DMS153 (cell line): Measurements from ENCODE around the gene COL15A1.

Experiments used
- DNase-seq: peaks from one replicate; lab custom pipeline; 2025; lab: John Stamatoyannopoulos, UW

COL15A1 gene

DNA sequence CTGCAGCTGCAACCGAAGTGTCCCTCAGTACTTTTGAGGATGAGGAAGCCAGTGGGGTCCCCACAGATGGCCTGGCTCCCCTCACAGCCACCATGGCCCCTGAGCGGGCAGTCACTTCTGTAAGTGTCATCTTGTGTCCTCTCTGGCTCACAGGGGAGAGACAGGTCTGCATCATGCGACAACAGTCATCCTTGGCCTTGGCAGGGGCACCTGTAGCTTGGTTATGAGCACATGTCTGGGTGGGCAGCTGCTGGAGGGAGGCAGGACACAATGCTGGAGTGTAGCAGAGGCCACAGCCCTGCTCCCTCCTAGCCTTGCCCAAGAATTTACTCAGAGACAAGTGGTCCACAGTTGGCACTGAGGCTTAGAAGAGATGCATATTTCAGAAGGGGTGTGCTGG, 71.7 kb downstream of the COL15A1 start:
- no peak for DNase-seq

DNA sequence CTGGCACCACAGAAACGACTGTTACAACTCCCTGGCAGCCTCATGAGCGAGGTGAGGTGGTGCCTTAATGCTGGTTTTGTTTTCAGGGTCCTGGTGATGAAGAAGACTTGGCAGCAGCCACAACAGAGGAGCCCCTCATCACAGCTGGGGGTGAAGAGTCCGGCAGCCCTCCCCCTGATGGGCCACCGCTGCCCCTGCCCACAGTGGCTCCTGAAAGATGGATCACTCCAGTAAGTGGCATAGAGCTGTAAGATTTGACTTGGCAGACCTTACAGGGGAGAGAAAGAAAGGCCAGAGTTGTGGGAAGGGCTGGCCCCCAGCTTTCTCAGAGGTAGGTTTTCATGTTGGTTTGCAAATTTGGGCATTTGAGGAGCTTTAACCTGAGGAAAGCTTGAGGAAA, 72.2 kb downstream of the COL15A1 start:
- no peak for DNase-seq

DNA sequence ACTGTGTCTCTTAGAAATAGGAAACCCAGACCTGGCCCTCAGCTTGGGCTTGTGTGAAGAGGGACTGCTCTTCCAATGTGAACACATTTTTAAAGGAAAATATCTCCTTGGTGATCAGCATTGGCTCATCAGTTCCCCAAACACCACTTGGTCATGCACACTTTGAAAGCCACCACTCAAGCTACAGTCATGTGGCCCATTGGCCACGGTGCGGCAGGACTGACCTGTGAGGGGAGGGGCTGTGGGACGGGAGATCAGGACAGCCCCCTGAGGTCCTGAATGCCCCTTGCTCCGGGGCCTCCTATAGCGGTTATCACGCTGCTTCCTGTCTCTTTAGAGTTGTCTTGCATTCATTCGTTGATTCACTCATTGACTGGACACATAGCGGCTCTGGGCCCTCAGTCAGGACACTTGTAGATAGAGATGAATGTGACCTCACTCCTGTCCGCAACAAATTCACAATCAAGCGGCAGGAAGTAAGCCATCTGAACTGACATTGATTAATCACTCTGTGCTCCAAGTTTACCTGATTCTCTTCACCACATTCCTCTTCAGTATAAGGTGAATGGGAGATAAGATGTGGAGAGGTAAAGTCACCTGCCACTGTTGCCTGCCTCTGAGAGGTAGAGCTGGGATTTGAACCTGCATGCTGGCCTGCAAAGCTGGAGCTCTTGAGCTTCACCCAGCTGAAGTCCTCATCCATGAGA, 73.1 kb downstream of the COL15A1 start:
- DNase-seq = no peak

DNA sequence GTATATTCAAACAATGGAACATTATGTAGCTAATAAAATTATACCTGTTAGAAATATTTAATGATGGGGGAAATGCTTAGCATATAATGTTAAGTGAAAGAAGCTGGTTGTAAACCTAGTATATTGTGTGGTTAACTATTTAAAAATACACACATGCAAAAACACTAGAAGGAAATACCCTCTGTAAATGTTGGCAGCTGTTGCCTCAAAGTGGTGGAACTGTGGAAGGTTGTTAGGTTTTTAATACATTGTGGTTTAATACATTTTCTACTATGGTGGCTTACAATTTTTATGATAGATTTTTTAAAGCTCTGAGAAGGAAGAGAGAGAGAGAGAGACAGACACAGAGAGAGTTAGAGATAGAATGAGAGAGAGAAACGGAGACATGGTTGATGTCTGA, 74.9 kb downstream of the COL15A1 start:
- DNase-seq = no peak

DNA sequence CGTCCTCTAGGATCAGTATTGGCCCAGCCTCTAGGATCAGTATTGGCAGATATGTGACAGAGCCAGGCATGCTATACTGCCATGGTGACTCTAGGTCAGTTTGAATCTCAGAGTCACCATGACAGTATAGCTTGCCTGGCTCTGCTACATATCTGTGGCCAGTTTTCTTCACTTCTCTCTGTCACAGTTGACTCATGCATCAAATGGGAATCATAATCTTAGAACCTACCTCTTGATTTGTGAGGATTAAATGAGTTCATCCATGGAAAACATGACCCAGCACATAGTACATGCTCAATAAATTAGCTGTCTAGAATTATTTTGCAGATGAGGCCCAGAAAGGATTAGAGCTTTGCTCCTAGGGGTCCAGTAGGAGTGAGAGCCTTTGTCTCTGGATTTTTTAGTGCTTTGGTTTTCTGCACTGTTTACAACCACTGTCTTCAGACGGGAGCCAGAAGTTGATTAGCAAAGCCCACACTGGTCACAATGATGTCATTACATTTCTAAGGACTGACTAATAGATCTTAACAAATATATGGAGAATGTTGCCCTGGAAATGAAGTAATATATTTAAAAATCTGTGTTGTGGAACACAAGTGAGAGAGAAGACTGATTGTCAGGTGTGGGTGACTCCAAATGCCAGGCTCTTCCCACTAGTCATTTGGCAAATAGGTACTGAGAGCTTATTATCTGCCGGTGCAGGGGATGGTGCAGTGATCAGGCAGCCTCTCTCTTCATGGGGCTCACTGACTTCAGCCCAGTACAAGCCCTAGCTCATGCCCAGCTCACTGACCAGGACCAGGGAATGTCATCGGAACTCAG, 76.0 kb downstream of the COL15A1 start:
- no peak for DNase-seq

DNA sequence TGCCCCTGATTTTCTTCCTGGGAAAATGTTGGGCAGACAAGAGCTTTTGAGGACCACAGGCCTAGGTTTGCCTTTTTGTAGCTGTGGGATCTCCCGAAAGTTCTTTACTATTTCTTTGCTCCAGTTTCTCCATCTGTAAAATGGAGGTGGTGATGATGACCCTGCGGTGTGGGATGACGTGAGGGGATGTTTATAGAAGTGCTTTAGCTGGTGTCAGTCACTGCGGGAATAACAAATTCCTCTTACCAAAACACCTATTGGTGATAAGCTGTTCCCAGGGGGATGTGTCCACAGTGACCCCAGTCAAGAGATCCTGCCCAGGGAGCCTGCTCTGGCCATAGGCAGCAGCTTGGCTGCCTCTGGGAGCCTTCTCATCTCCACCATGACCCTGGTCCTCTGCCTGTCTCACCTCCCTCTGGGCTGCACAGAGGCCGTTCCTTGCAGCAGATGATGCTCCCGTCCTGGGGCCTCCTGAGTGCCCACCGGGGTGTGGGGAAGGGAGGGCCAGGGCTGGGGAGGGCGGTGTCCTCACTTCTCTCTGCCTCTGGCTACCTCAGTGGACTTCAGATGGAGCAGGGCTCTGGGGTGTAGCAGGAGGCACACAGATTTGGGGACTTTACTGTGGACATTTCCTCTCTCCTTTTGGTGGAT, 77.2 kb downstream of the COL15A1 start:
- DNase-seq = no peak

DNA sequence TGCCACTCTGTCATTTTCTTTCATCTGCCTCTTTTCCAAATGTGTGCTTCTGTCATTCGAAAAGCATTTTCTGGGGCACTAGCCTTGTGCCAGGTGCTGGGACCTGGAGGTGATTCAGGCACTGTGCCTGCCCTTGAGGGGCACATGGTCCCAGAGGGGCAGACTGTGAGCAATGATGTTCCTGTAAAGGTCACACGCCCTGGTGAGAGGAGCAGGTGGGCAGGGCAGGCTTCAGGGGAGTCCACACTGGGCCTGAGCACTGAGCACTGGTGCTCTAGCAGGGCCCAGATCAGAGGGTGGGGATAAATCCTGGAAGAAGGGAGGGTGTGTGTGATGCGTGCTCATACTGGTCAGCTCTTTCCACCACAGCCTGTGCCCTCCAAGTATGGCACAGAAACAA, 77.8 kb downstream of the COL15A1 start:
- no peak for DNase-seq

DNA sequence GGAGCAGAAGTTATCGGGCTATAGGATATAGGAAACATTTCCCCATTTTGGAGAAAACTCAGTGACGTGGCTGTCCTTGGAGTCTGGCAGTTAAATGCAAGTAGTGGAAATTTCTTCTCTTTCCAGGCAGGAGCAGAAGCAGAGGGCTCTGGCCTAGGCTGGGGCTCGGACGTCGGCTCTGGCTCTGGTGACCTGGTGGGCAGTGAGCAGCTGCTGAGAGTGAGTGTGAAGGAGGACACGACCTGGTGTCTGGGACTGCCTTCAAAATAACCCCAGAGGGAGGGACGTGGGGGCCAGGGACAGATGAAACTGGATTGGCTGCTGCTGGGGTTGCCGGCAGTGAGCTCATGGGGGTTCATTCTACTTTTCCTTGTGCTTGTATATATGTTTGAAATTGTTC, 79.5 kb downstream of the COL15A1 start:
- no peak for DNase-seq

DNA sequence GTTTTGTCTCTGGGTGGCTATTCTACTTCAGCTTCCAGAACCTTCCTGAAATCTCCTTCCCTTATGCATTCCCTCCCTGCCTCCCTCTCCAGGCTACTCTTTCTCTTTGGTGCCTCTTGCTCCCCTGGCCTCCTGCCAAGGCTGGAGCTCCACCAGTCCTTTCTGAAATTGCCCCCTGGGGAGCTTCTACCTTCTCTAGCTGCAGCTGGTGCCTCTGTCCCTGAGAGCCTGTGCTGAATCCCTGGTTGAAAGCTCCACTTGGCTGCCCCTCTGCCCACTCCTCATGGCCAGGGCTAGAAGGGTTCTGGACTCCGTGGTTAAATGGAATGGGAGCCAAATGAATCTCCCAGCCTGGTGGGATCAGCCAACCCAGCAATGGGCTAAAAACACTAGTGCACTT, 80.1 kb downstream of the COL15A1 start:
- DNase-seq = peak; percentile 74

DNA sequence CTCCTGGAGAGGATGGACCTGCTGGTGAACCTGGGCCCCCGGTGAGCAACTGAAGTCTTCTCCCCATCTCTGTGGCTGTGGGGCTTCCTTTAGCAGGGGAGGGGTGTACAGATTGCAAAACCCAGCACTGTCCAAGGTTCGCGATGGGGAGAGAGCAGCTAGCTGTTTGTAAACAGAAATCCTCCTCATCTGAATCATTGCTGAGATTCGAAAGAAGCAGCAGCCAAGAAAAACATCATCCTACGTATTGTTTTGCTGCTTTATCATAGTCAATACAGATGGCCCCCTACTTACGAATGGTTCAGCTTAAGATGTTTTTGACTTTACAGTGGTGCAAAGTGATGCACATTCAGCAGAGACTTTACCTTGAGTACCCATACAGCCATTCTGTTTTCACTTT, 81.3 kb downstream of the COL15A1 start:
- no peak for DNase-seq

DNA sequence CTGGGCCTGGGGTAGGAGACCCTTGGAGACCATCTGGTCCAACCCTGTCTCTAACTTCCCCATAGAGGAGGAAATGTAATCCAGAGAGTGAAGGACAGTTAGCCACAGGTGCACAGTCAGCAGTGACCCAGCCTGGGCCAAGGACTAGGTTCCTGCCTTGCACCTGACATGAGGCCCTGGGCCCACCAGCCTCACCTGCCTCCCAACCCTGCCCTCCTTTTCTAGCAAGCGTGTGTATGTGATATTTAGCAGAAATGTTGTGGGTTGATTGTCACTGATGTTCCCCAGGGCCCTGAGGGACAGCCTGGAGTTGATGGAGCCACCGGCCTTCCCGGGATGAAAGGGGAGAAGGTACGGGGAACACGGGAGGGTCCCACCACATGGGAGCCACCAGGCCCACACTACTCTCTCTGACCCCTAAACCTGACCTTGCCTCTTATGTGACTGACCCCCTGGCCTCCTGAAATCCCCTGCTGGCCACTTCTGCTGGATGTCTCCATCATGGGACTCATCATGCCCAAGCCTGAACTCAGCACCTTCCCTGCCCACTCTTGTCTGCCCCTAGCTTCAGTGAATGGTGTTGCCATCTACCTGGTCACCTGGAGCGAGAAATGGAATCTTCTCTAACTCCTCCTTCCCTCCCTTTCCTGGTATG, 82.0 kb downstream of the COL15A1 start:
- no peak for DNase-seq

DNA sequence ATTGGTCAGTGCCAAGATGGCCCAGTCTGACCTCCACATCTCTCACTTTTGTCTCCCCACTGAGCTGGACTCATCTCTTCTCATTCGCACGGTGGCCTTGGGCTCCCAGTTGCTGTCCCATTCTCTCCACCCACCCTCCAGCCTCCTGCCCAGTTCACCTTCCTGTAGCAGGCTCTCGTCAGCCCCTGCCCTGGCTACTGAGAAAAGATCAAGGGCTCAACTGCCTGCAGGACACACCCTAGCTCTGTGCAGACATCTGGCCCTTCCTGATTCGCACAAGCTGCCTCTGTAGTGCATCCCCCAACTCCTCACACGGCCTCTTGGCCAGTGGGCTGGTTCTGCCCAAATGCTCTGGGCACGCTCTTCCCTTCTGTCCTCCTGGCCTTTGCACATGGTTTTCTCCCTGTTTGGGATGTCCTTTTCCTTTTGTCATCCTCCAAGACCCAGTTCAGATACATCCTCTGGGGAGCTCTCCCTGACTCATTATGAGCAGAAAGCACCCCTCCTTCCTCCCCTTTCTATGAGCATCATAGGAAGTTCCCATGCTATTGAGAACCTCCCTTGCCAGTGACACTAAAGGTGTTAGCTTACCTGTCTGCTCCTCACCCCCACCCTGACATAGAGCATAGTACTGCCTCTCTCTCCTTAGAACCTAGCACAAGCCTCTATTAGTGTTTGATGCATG, 82.7 kb downstream of the COL15A1 start:
- no peak for DNase-seq

DNA sequence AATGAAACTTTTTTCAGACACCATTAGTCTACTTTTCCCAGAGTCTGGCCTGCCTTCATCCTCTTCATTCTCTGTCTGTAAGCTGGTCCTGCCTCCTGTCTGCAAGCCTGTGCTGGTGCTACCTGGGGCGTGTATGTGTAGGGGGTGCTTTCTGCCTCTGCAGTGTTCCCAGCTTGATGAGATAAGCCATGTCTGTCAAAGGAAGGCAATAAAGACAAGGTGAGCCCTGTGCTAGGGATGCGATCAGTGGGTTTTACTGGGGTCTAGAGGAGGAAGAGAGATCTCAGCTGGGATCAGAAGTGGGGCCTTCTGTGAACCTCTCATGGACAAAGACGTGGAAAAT, 83.2 kb downstream of the COL15A1 start:
- DNase-seq = no peak

DNA sequence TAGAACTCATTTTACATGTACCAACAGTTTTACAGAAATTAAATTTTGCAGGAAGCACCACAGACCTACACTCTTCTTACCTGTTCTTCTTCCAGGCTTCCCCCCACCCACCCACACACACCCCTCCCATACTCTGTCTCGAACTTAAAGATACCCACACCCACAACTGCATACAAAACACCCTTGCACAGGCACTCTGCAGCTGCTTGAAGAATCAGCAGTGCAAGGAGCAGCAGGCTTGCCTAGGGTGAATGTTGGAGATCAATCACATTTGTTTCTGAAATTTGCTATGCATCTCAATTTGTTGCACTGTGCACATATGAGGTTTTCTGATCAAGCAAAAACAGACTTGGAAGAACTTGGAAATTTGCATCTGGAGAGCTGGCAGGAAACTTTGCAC, 83.7 kb downstream of the COL15A1 start:
- no peak for DNase-seq

DNA sequence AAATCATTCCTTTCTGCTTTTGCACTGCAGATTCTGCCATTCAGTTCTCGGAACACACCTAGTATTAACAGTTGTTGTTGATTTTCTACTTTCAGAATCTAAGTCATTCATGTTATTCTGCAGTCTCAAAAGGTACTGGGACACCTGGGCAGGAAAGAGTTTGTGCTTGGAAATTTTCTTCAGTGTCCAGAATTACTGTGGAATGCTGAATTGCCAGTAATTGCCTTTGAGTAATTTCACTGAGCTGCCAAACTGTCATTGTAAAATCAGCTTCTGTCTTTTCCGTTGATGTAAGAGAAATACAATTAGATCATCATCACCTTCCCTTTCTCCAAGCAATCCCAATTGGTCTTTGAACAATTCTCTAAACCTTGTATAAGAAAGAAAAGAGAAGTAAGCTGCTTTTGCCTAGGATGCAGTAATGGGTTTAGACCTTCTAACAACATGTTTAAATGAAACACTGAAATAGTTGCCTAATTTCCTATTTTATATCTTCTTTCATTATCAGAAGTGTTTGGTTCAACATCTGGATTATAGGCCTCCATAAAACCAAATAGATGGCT, 85.5 kb downstream of the COL15A1 start:
- DNase-seq = no peak

DNA sequence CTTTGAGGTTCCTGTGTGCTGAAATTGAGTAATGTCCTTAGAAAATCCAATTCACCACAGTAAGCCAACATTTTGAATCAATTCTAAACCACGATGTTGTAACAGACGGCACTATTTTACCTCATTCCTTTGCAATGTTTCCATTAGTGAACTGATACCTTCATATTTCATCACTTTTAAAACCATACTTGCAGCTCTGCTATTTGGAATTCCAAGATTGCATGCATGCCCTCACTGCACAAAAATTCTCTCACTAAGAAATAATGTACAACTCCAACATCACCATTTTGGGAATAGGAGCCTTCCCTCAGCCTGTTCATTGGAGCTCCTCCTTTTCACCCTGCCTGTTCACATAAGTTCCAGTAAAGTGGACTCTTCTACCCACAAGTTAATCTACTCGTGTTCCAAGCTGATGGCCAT, 86.4 kb downstream of the COL15A1 start:
- DNase-seq = no peak

DNA sequence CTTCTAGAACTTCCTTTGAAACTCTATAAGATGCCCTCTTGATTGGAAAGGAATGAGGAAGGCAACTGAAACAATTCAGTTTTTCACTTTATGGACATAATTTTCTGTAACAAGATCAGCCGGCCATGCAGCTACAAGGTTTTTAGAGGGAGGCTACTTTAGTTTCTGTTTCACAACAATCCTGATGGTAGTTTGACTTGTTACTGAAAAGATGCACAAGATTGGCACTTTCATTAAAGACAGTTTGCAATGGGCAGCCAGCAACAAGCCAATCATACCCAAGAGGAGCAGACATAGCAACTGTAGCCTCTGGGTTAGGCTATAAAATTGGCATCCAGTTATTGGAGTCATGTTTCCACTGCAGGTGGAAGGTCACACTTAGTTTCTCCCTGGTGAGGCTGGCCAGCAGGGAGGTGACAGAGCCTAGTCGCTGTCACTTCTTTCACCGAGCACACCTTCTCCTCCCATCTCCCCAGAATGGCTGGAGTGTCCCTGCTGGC, 87.0 kb downstream of the COL15A1 start:
- no peak for DNase-seq

DNA sequence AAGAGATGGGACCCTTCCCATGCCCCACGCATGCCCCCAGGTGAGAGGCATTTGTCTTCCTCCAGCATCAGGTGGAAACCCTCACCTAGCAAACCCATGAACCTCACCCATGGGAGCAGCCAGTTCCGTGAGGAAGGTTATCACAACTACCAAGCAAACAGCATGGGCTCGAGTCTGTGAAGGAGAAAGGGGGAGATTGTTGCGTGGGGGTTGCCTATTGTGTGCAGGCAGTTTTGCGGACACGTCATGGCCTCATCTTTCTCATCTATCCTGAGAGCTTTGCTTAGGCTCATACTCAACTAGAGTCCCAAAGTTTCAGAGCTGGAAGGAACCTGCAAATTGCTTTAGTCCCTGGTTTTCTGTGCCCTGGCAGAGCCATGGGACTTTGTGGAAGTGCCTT, 87.6 kb downstream of the COL15A1 start:
- DNase-seq = no peak

DNA sequence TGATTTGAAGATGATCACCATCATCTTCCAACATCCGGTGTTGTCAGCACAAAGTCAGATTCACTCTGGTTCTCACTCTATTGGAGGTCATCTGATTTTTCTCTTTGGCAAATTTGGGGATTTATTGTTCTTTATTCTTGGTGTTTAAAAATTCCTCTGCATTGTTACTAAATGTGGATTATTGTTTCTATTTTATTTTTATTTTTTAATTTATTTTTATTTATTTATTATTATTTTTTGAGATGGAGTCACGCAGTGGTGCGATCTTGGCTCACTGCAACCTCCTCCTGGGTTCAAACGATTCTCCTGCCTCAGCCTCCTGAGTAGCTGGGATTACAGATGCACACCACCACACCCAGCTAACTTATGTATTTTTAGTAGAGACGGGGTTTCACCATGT, 88.3 kb downstream of the COL15A1 start:
- DNase-seq = no peak

DNA sequence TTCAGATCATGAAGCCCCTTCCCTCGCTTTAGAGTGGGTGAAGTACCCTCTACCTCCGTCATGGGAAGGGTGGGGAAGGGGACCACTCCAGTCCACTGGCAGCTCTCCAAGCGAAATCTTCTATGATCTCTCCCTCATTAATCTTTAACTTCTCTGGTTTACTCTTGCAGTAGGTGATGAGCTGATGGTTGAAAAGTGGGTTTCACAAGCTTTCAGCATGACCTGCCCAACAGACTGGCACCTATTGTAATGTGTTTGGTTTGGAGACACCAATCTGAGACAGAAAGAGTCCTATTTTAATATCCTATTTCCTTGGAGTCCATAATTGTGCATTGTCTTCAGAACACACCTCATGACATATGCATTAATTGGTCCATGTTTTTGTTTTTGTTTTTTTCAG, 90.4 kb downstream of the COL15A1 start:
- DNase-seq = no peak

DNA sequence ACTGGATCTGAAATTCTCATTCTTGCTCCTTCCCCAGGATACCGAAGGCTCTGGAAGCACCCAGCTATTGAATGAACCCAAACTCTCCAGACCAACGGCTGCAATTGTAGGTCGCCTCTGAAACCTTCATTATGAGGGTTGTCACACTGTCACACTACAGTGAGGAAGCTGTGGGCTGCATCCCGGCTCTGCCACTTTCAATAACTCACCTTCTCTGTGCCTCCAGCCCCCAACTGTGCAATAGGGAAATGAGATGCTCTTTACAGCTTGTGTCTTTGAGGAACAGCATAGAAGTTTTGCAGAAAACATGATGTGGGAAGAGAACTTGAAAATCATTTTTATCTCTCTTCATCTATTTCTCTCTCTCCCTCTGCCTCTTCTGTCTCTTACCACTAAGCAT, 91.6 kb downstream of the COL15A1 start:
- DNase-seq = no peak
